ENCODE measurements around the gene DCAF6.

DCAF6 gene

GRCh38 chr1:168064216-168064615, 127.7 kb downstream of the DCAF6 start:
- no peak overlapping the region for H3K4me3 ChIP-seq (replicated peaks; ENCODE audit: insufficient read depth, low read length)
- TF ChIP-seq CTCF (IDR thresholded peaks at IDR 0.05; ENCODE audit: insufficient read depth, low read length), result no peak
- no peak for TF ChIP-seq POLR2AphosphoS5 (IDR thresholded peaks at IDR 0.05; ENCODE audit: low read depth)
- no peak for TF ChIP-seq SPI1 (IDR thresholded peaks at IDR 0.05; ENCODE audit: borderline replicate concordance, low read depth)
- no peak for TF ChIP-seq REST (IDR thresholded peaks at IDR 0.05; ENCODE audit: insufficient replicate concordance, low read depth)
- TF ChIP-seq GABPA (IDR thresholded peaks at IDR 0.05; ENCODE audit: low read depth), result no peak
- no peak for DNase-seq (ENCODE audit: low read depth in 1 of 2, low spot score in 1 of 2)
- H3K27me3 ChIP-seq (ENCODE audit: insufficient read depth, poor library complexity, severe bottlenecking), result no peaks in the 10 kb centered on the region
- H3K27ac ChIP-seq (replicated peaks), result no peak overlapping the region

GRCh38 chr1:168065506-168065905, 129.0 kb downstream of the DCAF6 start:
- no peak for TF ChIP-seq POLR2AphosphoS5 (IDR thresholded peaks at IDR 0.05; ENCODE audit: low read depth)
- no peak overlapping the region for H3K27ac ChIP-seq (replicated peaks)

GRCh38 chr1:168069384-168069783, 132.9 kb downstream of the DCAF6 start:
- TF ChIP-seq GABPA (IDR thresholded peaks at IDR 0.05; ENCODE audit: low read depth) (no peak), CTCF (IDR thresholded peaks at IDR 0.05; ENCODE audit: insufficient read depth, low read length) (no peak), REST (IDR thresholded peaks at IDR 0.05; ENCODE audit: insufficient replicate concordance, low read depth) (no peak)
- no peaks in the 10 kb centered on the region for H3K27me3 ChIP-seq (ENCODE audit: insufficient read depth, poor library complexity, severe bottlenecking)
- DNase-seq (ENCODE audit: low read depth in 1 of 2, low spot score in 1 of 2), result no peak
- no peak overlapping the region for H3K4me3 ChIP-seq (replicated peaks; ENCODE audit: insufficient read depth, low read length)
- H3K27ac ChIP-seq (replicated peaks), result no peak overlapping the region

More at GRCh38 chr1:168065506-168065905, 129.0 kb downstream of the DCAF6 start:
- H3K4me3 ChIP-seq (replicated peaks; ENCODE audit: insufficient read depth, low read length), result no peak overlapping the region
- no peak for DNase-seq (ENCODE audit: low read depth in 1 of 2, low spot score in 1 of 2)
- H3K27me3 ChIP-seq (ENCODE audit: insufficient read depth, poor library complexity, severe bottlenecking), result no peaks in the 10 kb centered on the region

- Histone ChIP-seq H3K4me3 (replicated peaks; ENCODE audit: insufficient read depth, low read length) (no peak overlapping the region), H3K27me3 (ENCODE audit: insufficient read depth, poor library complexity, severe bottlenecking) (no peaks in the 10 kb centered on the region), H3K27ac (replicated peaks) (no peak overlapping the region)
- DNase-seq (ENCODE audit: low read depth in 1 of 2, low spot score in 1 of 2), result no peak
- TF ChIP-seq CTCF (IDR thresholded peaks at IDR 0.05; ENCODE audit: insufficient read depth, low read length), result no peak
- TF ChIP-seq SPI1 (IDR thresholded peaks at IDR 0.05; ENCODE audit: borderline replicate concordance, low read depth), result no peak
- no peak for TF ChIP-seq REST (IDR thresholded peaks at IDR 0.05; ENCODE audit: insufficient replicate concordance, low read depth)
- no peak for TF ChIP-seq POLR2AphosphoS5 (IDR thresholded peaks at IDR 0.05; ENCODE audit: low read depth)
- no peak for TF ChIP-seq GABPA (IDR thresholded peaks at IDR 0.05; ENCODE audit: low read depth)
These were observed 143.3 kb downstream of the DCAF6 start for GRCh38 chr1:168079761-168080160.
